ENCODE measurements around the gene NAT9.

NAT9 gene

GRCh38 chr17:74759243-74759801, 16.8 kb downstream of the NAT9 start:
- DNase-seq: no peak

DNA sequence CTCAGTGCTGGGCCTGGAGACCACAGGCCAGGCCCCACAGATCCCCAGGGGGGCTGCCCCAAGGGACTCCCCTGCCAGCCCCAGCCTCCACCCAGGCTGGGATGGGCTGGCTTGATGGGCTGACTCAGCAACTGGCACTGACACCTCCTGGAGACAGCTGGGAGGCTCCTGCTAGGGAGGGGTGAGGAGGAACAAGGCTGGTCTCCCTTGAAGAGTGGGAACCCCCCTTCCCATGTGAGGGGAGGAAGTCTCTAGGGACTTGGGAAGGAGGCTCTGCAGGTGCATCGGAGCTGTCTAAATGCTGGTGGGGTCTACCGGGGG, 17.3 kb downstream of the NAT9 start:
- DNase-seq: no peak

DNA sequence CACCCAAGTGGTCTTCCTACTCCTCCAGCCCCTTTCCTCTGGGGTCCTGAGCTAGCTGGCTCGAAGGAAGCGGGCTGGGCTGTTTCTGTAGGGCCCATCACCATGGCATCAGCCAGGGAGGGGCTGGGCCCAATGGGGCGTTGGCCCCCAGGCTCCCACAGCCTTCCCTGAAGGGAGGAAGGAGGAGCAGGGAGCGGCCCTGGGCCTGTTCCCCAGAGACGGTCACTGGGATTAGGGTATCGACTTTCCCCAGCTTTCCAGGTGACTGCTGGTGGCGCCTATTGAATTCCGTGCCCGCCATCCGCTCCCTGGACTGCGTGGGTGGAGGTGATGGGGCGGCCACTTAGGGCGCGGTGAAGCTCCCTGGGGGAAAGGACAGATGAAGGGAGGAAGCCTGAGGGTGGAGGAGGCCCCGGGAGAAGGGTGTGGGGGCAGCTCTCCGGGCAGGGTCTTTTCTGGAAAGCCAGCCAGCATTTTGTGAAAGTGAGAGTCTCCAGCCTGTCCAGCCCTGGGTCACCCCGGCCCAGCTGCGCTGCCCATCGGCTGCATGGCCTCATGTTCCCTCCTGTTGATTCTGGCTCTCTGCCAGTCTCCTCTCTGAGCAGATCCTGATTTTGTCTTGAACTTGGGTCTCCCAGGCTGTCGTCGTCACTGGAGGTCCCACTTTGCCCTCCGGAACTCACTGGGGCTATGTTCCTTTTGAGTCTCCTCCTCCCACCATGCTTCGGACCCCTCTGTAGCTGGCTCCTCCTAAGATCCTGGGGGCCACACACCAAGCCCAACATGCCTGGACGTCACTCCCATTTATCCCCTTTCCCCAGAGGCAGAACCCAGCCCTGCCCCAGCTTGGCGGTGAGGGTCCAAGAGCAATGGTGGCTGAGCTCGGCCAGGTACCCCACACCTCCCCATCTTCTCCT, 18.0 kb downstream of the NAT9 start:
- DNase-seq: no peak

GRCh38 chr17:74757502-74757901, 18.6 kb downstream of the NAT9 start:
- no peak for DNase-seq

- no peak for DNase-seq
Observed at GRCh38 chr17:74756891-74757290, 19.3 kb downstream of the NAT9 start.

DNA sequence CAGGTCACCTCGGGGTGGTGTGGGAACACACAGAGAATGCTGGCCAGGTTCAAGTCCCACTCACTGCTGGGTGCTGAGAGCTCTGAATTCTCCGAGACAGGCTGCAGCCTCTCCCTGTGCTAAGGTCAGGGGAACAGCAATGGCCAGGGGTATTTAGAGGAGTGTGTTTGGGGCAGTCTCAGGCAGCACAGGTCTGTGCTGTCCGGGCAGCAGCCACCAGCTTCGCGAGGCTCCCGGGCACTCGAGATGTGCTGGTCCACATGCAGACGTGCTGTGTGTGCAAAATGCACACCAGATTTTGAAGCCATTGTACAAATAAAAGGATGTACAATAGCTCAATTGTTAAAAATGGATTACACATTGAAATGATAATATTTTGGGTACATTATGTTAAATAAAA, 20.6 kb downstream of the NAT9 start:
- no peak for DNase-seq

GRCh38 chr17:74754832-74755231, 21.3 kb downstream of the NAT9 start:
- DNase-seq: no peak

DNA sequence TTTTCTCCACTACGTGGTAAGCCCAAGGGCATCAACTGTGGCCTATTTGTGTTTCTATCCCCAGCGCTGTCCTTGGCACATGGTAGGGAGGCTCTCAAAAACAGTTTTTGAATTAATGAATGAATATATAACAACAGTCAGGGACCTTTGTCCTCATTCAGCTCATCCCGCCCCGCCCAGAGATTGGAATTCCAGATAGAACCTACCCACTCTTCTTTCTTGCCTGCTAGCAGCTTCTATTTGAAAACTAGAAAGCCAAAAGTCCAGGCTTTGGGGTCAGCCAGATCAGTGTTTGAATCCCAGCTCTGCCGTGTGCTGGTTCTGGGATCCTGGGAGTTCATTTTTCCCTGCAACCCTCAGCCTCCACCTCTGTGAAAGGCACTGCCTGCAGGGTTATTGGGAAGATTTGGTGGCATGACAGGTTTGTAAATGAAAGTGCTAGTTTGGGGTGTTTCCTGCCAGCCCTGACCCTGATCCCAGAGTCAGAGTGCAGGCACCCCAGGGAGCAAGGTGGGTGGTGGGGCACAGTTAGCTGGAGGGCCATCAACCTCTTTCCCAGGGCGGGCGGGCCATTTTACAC, 23.2 kb downstream of the NAT9 start:
- DNase-seq: no peak

DNA sequence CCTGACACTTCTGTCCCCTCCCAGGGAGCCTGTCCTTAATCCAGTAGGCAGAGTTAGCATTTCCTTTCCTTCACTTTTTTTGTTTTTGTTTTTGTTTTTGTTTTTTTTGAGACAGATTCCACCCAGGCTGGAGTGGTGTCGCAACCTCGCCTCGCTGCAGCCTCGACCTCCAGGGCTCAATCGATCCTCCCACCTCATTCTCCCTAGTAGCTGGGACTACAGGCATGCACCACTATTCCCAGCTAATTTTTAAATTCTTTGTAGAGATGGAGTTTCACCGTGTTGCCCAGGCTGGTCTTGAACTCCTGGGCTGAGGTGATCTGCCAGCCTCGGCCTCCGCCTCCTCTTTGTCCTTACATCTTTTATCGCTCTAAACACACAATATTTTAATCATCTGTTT, 23.7 kb downstream of the NAT9 start:
- DNase-seq: no peak

DNA sequence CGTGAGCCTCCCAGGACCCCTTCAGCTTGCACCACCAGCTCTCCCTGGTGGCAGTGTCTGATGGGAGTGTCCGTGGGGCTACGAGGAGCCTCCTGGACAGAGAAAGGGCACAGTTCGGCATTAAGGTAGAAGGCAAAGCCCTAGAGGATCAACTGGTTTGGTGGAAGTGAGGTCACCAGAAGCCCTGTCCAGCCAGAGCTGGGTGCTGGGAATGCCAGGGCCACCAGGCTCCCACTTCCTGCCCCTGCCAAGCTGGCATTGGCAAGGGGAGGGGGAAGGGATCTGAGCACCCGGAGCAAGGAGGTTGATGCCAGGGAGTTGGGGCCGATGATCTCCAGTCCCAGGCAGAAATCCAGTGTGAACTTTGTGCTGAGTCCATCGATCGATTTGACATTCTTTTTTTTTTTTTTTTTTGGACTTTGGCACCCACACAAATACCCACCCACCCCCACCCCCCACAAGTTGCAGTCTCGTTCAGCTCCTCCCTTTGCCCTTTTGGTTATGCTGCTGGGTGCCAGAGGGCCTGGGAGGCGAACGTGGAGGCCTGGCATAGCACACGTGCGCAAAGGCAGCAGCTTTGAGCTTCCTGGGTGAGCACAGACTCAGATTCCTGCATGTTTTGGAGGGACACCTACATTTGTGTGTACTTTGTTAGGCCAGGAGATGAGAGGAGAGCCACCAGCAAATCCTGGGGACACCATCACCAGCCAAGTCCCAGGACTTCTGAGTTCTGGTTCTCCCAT, 25.6 kb downstream of the NAT9 start:
- DNase-seq: no peak

DNA sequence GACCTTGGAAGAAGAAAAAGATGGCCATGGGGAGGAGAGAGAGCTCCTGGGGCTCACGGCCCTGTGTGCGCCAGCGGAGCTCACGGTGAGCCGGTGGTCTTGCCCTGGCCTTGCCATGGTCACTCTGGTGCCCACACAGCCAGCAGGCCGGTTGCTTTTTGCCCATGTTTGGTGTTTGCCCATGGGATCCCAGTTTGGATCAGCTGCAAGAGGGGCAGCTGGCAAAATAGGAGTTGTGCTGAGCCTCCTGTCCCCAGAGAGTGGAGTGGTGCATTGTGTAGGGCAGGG, 26.2 kb downstream of the NAT9 start:
- no peak for DNase-seq

- no peak for DNase-seq
Observed at GRCh38 chr17:74749279-74750038, 26.7 kb downstream of the NAT9 start.

DNA sequence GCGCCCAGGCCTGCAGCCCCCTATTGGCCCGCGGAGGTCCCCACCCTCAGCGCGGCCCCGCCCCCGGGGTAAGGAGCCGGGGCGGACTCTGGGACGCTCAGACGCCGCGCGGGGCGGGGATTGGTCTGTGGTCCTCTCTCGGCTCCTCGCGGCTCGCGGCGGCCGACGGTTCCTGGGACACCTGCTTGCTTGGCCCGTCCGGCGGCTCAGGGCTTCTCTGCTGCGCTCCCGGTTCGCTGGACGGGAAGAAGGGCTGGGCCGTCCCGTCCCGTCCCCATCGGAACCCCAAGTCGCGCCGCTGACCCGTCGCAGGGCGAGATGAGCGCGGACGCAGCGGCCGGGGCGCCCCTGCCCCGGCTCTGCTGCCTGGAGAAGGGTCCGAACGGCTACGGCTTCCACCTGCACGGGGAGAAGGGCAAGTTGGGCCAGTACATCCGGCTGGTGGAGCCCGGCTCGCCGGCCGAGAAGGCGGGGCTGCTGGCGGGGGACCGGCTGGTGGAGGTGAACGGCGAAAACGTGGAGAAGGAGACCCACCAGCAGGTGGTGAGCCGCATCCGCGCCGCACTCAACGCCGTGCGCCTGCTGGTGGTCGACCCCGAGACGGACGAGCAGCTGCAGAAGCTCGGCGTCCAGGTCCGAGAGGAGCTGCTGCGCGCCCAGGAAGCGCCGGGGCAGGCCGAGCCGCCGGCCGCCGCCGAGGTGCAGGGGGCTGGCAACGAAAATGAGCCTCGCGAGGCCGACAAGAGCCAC, 27.4 kb downstream of the NAT9 start, which contains the start of gene NHERF1:
Gene NHERF1, plus strand, starts transcription at position 100 of the 750 bp plus-strand sequence. Its CDS starts 219 bp downstream, at position 319.
- no peak for DNase-seq

DNA sequence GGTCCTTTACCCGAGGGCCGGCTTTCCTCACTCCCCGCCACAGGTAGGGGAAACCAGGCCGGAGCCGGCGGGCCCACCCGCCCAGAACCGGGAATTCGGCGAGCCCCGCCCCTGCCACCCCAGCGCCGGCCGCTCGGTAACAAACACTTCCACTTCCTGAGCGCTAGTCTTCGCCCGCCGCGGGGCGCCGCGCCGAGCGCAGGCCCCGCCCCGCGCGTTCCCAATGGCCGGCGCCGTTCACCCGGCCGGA, 27.9 kb downstream of the NAT9 start:
- no peak for DNase-seq

DNA sequence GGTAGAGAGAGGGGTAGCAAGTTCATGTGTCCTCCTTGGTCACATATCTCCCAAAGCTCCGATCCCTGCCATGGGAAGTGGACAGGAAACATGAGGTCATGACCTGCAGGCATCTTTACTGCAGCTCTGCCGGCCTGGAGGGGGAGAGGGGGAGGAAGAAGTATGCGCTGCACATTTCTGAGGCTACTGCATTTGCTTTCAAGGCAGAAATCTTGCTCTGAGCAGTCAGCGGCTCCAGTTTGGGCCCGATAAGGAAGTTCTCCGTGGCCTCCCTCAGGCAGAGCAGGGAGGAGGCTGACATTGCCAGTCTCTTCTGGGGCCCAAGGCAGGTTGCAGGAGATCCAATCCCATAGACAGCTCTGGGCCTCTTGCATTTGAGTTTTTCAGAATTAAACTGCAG, 29.2 kb downstream of the NAT9 start:
- no peak for DNase-seq

DNA sequence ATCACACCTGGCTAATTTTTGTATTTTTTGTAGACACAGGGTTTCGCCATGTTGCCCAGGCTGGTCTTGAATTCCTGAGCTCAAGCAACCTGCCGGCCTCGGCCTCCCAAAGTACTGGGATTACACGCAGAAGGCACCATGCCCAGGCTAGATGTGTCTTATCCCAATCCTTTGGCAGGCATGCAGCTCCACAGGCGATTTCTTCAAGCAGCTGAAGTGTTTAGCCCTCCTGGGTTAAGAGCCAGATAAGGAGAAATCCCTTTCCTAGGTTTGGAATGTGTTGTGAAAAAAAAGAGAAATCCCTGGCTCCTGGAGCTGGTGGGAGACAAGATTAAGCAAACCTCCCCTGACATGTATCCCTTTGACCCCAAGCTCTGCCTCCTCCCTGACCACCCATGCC, 29.8 kb downstream of the NAT9 start:
- no peak for DNase-seq

DNA sequence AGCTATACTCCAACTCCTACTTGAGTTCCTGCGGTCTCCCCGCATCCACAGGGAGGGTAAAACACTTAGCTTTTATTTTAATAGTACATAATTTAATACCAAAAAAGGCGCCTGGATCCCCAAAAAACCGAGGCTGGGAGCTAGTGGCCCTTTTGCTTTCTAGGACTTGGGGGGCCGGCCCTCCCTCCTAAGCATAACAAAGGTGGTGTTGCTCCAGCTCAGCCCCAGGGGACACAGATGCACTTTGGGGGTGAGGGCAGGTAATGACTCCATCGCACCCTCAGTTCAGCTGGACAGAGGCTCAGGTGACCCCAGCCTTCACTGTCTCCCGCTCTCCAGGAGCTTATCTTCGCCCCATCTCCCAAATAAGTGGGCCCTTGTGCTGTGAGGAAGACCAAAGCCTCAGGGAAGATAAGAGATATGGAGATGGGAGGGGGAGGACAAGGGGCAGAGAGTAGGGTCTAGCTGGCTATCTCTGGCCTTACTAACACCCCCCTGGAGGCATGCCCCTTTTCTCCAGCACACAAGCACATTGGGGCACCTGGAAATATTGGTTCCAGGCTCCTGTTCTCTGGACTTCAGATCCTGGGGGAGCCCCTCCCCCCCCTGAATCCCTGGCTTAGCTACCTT, 30.5 kb downstream of the NAT9 start:
- no peak for DNase-seq

- DNase-seq: no peak
Observed at GRCh38 chr17:74744714-74745547, 31.2 kb downstream of the NAT9 start.

DNA sequence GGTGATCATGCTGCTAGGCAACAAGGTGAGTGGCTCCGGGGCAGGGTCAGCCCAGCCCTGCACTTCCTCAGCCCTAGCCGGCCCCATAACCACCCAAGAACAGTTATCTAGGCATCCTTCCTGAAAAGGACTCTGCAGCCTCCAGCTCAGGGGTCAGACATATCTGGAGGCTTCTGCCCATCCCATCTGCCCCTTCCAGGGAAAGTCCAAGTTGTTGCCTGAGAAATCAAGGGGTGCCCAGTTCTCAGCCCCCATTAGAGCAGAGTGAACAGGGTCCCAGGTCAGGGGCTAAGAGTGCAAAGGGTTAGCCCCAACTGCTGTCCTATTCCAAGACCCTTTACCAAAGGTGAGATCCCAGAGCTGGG, 31.8 kb downstream of the NAT9 start:
- no peak for DNase-seq

DNA sequence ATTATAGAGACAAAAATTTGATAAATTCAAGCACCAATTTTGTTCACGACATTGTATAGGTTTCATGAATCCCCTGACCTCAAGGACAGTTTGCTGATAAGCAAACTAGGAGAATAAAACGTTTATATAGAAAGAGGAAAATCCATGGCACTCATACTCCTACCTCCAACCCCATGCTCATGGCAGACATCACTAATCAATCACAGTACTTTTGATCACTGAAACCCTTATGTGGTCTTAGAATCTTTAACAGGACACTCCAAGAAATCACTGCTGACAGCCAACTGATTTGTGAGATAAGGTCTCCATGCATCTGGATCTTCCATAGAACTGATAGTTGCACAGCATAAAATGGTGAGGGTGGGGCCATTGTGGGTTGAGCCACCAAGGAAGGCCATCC, 32.4 kb downstream of the NAT9 start:
- no peak for DNase-seq

GRCh38 chr17:74742978-74743545, 33.1 kb downstream of the NAT9 start:
- no peak for DNase-seq

All from cortex of kidney (tissue), 1 donor.